ENCODE data around the gene SRL.

SRL gene

GRCh38 chr16:4217204-4218131 is 24.4 kb downstream of the SRL start:
- H3K4me3 Mint-ChIP-seq = peak overlapping the region; percentile 62
- no peak for DNase-seq
- no peaks in the 10 kb centered on the region for H3K36me3 Mint-ChIP-seq (ENCODE audit: low read depth)

DNA sequence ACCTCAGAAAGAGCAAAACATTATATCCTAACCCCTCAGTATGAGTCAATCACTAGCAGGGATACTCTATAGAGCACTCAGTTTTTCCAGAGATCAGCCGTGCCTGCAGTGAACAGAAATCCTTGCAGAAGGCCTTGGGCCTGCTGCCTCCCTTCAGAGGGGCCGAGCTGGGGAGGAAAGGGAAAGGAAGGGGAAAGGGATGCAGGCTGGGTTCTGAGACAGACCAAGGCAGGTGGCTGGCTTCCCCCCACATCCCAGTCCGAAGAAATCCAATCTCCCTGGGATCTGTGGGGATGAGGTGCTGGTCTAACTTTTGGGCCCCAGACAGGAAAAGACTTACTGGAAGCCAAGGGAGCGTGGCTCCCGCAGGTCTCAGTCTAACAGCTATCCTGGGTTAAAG is 25.3 kb downstream of the SRL start:
- Mint-ChIP-seq H3K9me3 (no peaks in the 10 kb centered on the region), H3K36me3 (ENCODE audit: low read depth) (no peaks in the 10 kb centered on the region)

More at GRCh38 chr16:4217204-4218131, 24.4 kb downstream of the SRL start:
- Mint-ChIP-seq H3K9me3 (peaks cover 4% of the 10 kb centered on the region), H3K27ac (peak overlapping the region; percentile 89), H3K27me3 (ENCODE audit: low read depth, poor library complexity) (peaks cover 12% of the 10 kb centered on the region), H3K4me1 (peaks cover 66% of the 10 kb centered on the region)
- TF ChIP-seq, protein P1, sequence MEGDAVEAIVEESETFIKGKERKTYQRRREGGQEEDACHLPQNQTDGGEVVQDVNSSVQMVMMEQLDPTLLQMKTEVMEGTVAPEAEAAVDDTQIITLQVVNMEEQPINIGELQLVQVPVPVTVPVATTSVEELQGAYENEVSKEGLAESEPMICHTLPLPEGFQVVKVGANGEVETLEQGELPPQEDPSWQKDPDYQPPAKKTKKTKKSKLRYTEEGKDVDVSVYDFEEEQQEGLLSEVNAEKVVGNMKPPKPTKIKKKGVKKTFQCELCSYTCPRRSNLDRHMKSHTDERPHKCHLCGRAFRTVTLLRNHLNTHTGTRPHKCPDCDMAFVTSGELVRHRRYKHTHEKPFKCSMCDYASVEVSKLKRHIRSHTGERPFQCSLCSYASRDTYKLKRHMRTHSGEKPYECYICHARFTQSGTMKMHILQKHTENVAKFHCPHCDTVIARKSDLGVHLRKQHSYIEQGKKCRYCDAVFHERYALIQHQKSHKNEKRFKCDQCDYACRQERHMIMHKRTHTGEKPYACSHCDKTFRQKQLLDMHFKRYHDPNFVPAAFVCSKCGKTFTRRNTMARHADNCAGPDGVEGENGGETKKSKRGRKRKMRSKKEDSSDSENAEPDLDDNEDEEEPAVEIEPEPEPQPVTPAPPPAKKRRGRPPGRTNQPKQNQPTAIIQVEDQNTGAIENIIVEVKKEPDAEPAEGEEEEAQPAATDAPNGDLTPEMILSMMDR (IDR thresholded peaks at IDR 0.05) = no peak

GRCh38 chr16:4215106-4215505 is 26.8 kb downstream of the SRL start:
- no peak overlapping the region for H3K4me3 Mint-ChIP-seq

More for the DNA sequence above, 25.3 kb downstream of the SRL start:
- H3K4me1 Mint-ChIP-seq = peaks cover 59% of the 10 kb centered on the region
- no peak for DNase-seq
- peaks cover 12% of the 10 kb centered on the region for H3K27me3 Mint-ChIP-seq (ENCODE audit: low read depth, poor library complexity)
- H3K4me3 Mint-ChIP-seq = no peak overlapping the region
- peak overlapping the region; percentile 63 for H3K27ac Mint-ChIP-seq
- TF ChIP-seq, protein P1 (IDR thresholded peaks at IDR 0.05) = no peak

DNA sequence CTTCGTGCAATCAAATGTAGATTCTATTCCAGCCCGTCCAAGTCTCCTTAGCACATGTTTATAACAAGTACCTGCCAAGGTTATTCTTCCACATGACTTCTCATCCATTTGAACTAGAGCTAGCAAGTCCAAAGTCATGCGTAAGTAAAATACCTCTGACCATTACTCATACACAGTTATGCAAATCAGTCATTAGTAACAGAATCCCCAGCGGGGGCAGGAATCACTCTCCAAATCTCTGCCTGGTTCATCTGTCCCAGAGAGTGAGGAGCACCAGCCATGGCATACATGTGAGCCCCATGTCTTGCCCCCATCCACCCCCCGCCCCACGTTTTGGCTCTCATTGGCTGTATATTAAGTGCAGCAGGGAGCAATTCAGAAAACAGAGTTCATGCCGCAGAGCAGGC is 27.7 kb downstream of the SRL start:
- Mint-ChIP-seq H3K36me3 (ENCODE audit: low read depth) (no peaks in the 10 kb centered on the region), H3K27me3 (ENCODE audit: low read depth, poor library complexity) (peaks cover 15% of the 10 kb centered on the region), H3K4me3 (no peak overlapping the region), H3K4me1 (peaks cover 39% of the 10 kb centered on the region), H3K9me3 (no peaks in the 10 kb centered on the region), H3K27ac (no peak overlapping the region)
- DNase-seq = no peak
- TF ChIP-seq, protein P1 (IDR thresholded peaks at IDR 0.05) = no peak

More at GRCh38 chr16:4215106-4215505, 26.8 kb downstream of the SRL start:
- Mint-ChIP-seq H3K4me1 (peaks cover 48% of the 10 kb centered on the region), H3K9me3 (no peaks in the 10 kb centered on the region), H3K27ac (no peak overlapping the region), H3K27me3 (ENCODE audit: low read depth, poor library complexity) (peaks cover 12% of the 10 kb centered on the region), H3K36me3 (ENCODE audit: low read depth) (no peaks in the 10 kb centered on the region)
- no peak for DNase-seq
- TF ChIP-seq, protein P1 (IDR thresholded peaks at IDR 0.05) = no peak

DNA sequence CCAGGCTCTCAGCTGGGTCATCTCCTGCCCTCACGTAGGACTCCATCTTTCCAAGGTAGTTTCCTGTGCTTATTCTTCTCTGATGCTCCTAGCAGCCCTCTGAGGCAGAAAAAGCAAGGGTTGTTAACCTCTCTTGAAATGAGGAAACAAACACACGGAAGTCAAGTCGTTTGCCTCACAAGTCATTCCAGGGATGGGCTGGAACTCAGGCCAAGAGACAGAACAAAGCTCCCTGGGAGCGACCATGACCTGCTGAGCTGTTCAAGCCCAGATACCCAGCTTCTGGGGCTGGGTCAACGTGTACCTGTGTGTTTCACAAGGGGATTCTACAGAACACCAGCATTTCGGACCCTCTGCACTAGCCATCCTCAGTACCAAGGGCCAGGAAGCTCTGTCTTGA is 28.1 kb downstream of the SRL start:
- H3K4me1 Mint-ChIP-seq = peaks cover 35% of the 10 kb centered on the region

More for the DNA sequence above, 28.1 kb downstream of the SRL start:
- Mint-ChIP-seq H3K27me3 (ENCODE audit: low read depth, poor library complexity) (peaks cover 17% of the 10 kb centered on the region), H3K4me3 (no peak overlapping the region), H3K9me3 (no peaks in the 10 kb centered on the region), H3K36me3 (ENCODE audit: low read depth) (no peaks in the 10 kb centered on the region), H3K27ac (no peak overlapping the region)
- no peak for DNase-seq
- TF ChIP-seq, protein P1 (IDR thresholded peaks at IDR 0.05) = no peak
